Amygdala (tissue), 56 donors: ENCODE data around the gene SYNJ2.
A peak's percentile ranks its signal among the peaks of the same experiment; 100 is the strongest.

ENCODE experiments used
- DNase-seq, 56 donors: peaks; one replicate each; lab custom pipeline; 2025; lab: John Stamatoyannopoulos, UW

SYNJ2 gene

GRCh38 chr6:158022749-158023596 lies 41.3 kb downstream of the SYNJ2 start:
- DNase-seq = no peak

GRCh38 chr6:158023597-158023939 lies 41.9 kb downstream of the SYNJ2 start:
- DNase-seq = no peak

GRCh38 chr6:158024566-158025297 lies 43.1 kb downstream of the SYNJ2 start:
- no peak for DNase-seq

GRCh38 chr6:158026054-158026900 lies 44.6 kb downstream of the SYNJ2 start:
- peak in 21 of 56 donors; percentile 18 to 66 (median 50) for DNase-seq

GRCh38 chr6:158026901-158027589 lies 45.4 kb downstream of the SYNJ2 start:
- DNase-seq = peak in 5 of 56 donors; percentile 18 to 45 (median 32)

GRCh38 chr6:158027590-158028285 lies 46.1 kb downstream of the SYNJ2 start:
- peak in 2 of 56 donors; percentile 32 to 68 for DNase-seq

GRCh38 chr6:158028421-158028820 lies 46.8 kb downstream of the SYNJ2 start:
- no peak for DNase-seq

- no peak for DNase-seq
These were observed 47.2 kb downstream of the SYNJ2 start for GRCh38 chr6:158028876-158029275.

- DNase-seq = no peak
These were observed 48.1 kb downstream of the SYNJ2 start for GRCh38 chr6:158029668-158030230.

- DNase-seq = no peak
These were observed 49.0 kb downstream of the SYNJ2 start for GRCh38 chr6:158030380-158031300.

- DNase-seq = peak in 1 of 56 donors; percentile 22
These were observed 50.0 kb downstream of the SYNJ2 start for GRCh38 chr6:158031381-158032353.

GRCh38 chr6:158032354-158032733 lies 50.7 kb downstream of the SYNJ2 start:
- no peak for DNase-seq

- DNase-seq = no peak
These were observed 51.6 kb downstream of the SYNJ2 start for GRCh38 chr6:158033077-158033750.

- no peak for DNase-seq
These were observed 52.4 kb downstream of the SYNJ2 start for GRCh38 chr6:158033751-158034702.

GRCh38 chr6:158036261-158036660 lies 54.6 kb downstream of the SYNJ2 start:
- DNase-seq = no peak
